ENCODE results near the gene SPRING1.

SPRING1 gene

GRCh38 chr12:116691205-116691604 lies 46.7 kb downstream of the SPRING1 start:
- H3K27me3 Mint-ChIP-seq, result peaks cover 14% of the 10 kb centered on the region
- no peaks in the 10 kb centered on the region for H3K36me3 Mint-ChIP-seq
- H3K9me3 Mint-ChIP-seq (ENCODE audit: low read depth), result no peaks in the 10 kb centered on the region

GRCh38 chr12:116689979-116690744 lies 47.7 kb downstream of the SPRING1 start:
- no peak overlapping the region for H3K27ac Mint-ChIP-seq
- H3K4me3 Mint-ChIP-seq, result no peak overlapping the region
- peaks cover 14% of the 10 kb centered on the region for H3K27me3 Mint-ChIP-seq
- no peaks in the 10 kb centered on the region for H3K36me3 Mint-ChIP-seq
- no peaks in the 10 kb centered on the region for H3K9me3 Mint-ChIP-seq (ENCODE audit: low read depth)
- H3K4me1 Mint-ChIP-seq (ENCODE audit: low read depth), result peaks cover 9% of the 10 kb centered on the region

More at GRCh38 chr12:116691205-116691604, 46.7 kb downstream of the SPRING1 start:
- Mint-ChIP-seq H3K4me3 (no peak overlapping the region), H3K4me1 (ENCODE audit: low read depth) (peaks cover 11% of the 10 kb centered on the region), H3K27ac (no peak overlapping the region)

GRCh38 chr12:116689521-116689920 lies 48.3 kb downstream of the SPRING1 start:
- H3K27me3 Mint-ChIP-seq, result peaks cover 9% of the 10 kb centered on the region
- no peaks in the 10 kb centered on the region for H3K9me3 Mint-ChIP-seq (ENCODE audit: low read depth)
- H3K4me1 Mint-ChIP-seq (ENCODE audit: low read depth), result peaks cover 7% of the 10 kb centered on the region
- H3K27ac Mint-ChIP-seq, result no peak overlapping the region
- H3K4me3 Mint-ChIP-seq, result no peak overlapping the region
- no peaks in the 10 kb centered on the region for H3K36me3 Mint-ChIP-seq
